H1 (cell line): Measurements from ENCODE around the gene TP73. TPM values are rescaled to one million over a fixed set of nuclear protein-coding genes. Genes with fewer than 3 reads are reported as not detected.
A peak's percentile ranks its signal among the peaks of the same experiment; 100 is the strongest.

ENCODE experiments used
- CTCF ChIA-PET: fragments of 300-600 bp; sonication (Branson Sonifier 250); formaldehyde crosslinking; loops from one replicate; lab custom pipeline; 2021; ENCODE audit not compliant: partially characterized antibody; lab: Charles Lee
- POLR2A ChIA-PET: fragments of 300-600 bp; sonication (Branson Sonifier 250); formaldehyde crosslinking; loops from one replicate; lab custom pipeline; 2021; ENCODE audit warnings: inconsistent platforms; ENCODE audit not compliant: partially characterized antibody; lab: Charles Lee
- DNase-seq, 2 experiments: peaks; one replicate each; pipeline versions ENCODE4 v3.0.0 to v3.0.0-alpha.2; 2010 to 2022; ENCODE audit warnings: low spot score in 2 of 2, low read depth in 1 of 2, mixed read lengths in 1 of 2
- FAIRE-seq: peaks from 2 replicates; lab custom pipeline; 2011; peaks lifted over from hg19 to GRCh38; lab: Jason Lieb, UNC
- H2AFZ ChIP-seq: 2 replicates; pipeline ENCODE4 v1.8.1; 2012; ENCODE audit warnings: low read length, inconsistent platforms
- H2AK5ac ChIP-seq: 2 replicates; pipeline ENCODE4 v1.6.1; 2013; ENCODE audit warnings: low read depth, low read length
- H2BK120ac ChIP-seq: replicated peaks from 2 replicates; pipeline ENCODE3; 2013; ENCODE audit warnings: low read depth, low read length, inconsistent platforms
- H2BK12ac ChIP-seq: 2 replicates; pipeline ENCODE4 v1.6.1; 2013; ENCODE audit warnings: low read depth, low read length
- H2BK15ac ChIP-seq: 2 replicates; pipeline ENCODE4 v1.6.1; 2013; ENCODE audit warnings: low read length
- H2BK20ac ChIP-seq: 2 replicates; pipeline ENCODE4 v1.6.1; 2013; ENCODE audit warnings: low read length
- H2BK5ac ChIP-seq: 2 replicates; pipeline ENCODE4 v1.6.1; 2013; ENCODE audit warnings: low read depth, low read length
- H3K14ac ChIP-seq: 2 replicates; pipeline ENCODE4 v1.6.1; 2013; ENCODE audit warnings: inconsistent platforms; ENCODE audit not compliant: insufficient read length
- H3K18ac ChIP-seq: 2 replicates; pipeline ENCODE4 v1.6.1; 2013; ENCODE audit warnings: low read length; ENCODE audit errors: extremely low read depth
- H3K23ac ChIP-seq: 2 replicates; pipeline ENCODE4 v1.6.1; 2013; ENCODE audit warnings: inconsistent platforms; ENCODE audit not compliant: insufficient read length
- H3K23me2 ChIP-seq: 2 replicates; pipeline ENCODE4 v1.6.1; 2013; ENCODE audit warnings: low read depth, low read length
- H3K27ac ChIP-seq: 2 replicates; pipeline ENCODE4 v1.6.1; 2011; ENCODE audit warnings: low read depth, low read length, inconsistent platforms
- H3K27me3 ChIP-seq, 4 experiments: replicated peaks in 1 of 4; 1 replicate in 1 of 4; 2 replicates in 3 of 4; pipeline versions ENCODE4 v1.6.1 to v1.8.1; 2011 to 2013; ENCODE audit warnings: low read length in 3 of 4, mild to moderate bottlenecking in 3 of 4, inconsistent platforms in 2 of 4, mixed read lengths in 2 of 4, moderate library complexity in 1 of 4; ENCODE audit not compliant: control insufficient read depth in 3 of 4, insufficient read depth in 3 of 4; ENCODE audit errors: extremely low read depth in 1 of 4
- H3K36me3 ChIP-seq, 4 experiments: 2 replicates each; pipeline versions ENCODE4 v1.6.1 to v1.8.1; 2011 to 2013; ENCODE audit warnings: mild to moderate bottlenecking in 4 of 4, low read length in 3 of 4, moderate library complexity in 2 of 4, control low read depth in 1 of 4, inconsistent platforms in 1 of 4; ENCODE audit not compliant: insufficient read depth in 4 of 4, control insufficient read depth in 2 of 4
- H3K4ac ChIP-seq: replicated peaks from 2 replicates; pipeline ENCODE3; 2013; ENCODE audit warnings: low read length, low read depth, mixed read lengths, inconsistent platforms; ENCODE audit not compliant: insufficient read length
- H3K4me1 ChIP-seq, 4 experiments: replicated peaks in 1 of 4; 1 replicate in 1 of 4; 2 replicates in 3 of 4; pipeline versions ENCODE4 v1.6.1 to v1.8.1; 2011 to 2013; ENCODE audit warnings: low read length in 3 of 4, inconsistent platforms in 2 of 4, mixed read lengths in 1 of 4; ENCODE audit not compliant: insufficient read depth in 4 of 4, control insufficient read depth in 3 of 4
- H3K4me2 ChIP-seq, 2 experiments: 2 replicates each; pipeline versions ENCODE4 v1.6.1 to v1.8.1; 2011 to 2013; ENCODE audit warnings: low read depth in 2 of 2, low read length in 2 of 2, control low read depth in 1 of 2, inconsistent platforms in 1 of 2, mild to moderate bottlenecking in 1 of 2; ENCODE audit not compliant: insufficient read depth in 1 of 2
- H3K4me3 ChIP-seq, 4 experiments: fragments of 200-600, 300-600 bp in 1 of 4; sonication (generic), shearing (Covaris generic), sonication (Bioruptor Twin) in 1 of 4; 2 replicates each; pipeline versions ENCODE4 v1.5.1 to v1.8.1; 2011 to 2016; ENCODE audit warnings: low read length in 4 of 4, low read depth in 3 of 4, control low read depth in 2 of 4, inconsistent platforms in 2 of 4, mild to moderate bottlenecking in 2 of 4, mixed read lengths in 1 of 4, moderate library complexity in 1 of 4; ENCODE audit not compliant: insufficient read depth in 2 of 4; ENCODE audit errors: extremely low read depth in 1 of 4
- H3K56ac ChIP-seq: replicated peaks from 2 replicates; pipeline ENCODE3; 2013; ENCODE audit warnings: low read depth, mild to moderate bottlenecking, mixed read lengths, low read length, inconsistent platforms; ENCODE audit not compliant: insufficient read length
- H3K79me1 ChIP-seq: 2 replicates; pipeline ENCODE4 v1.6.1; 2013; ENCODE audit warnings: low read depth, low read length, control low read depth
- H3K79me2 ChIP-seq, 2 experiments: 2 replicates each; pipeline versions ENCODE4 v1.6.1 to v1.8.1; 2012 to 2013; ENCODE audit warnings: low read length in 2 of 2, mild to moderate bottlenecking in 2 of 2, inconsistent platforms in 1 of 2; ENCODE audit not compliant: insufficient read depth in 2 of 2, control insufficient read depth in 1 of 2
- H3K9ac ChIP-seq, 4 experiments: replicated peaks in 1 of 4; 1 replicate in 1 of 4; 2 replicates in 3 of 4; pipeline versions ENCODE4 v1.6.1 to v1.8.1; 2011 to 2013; ENCODE audit warnings: low read depth in 3 of 4, low read length in 3 of 4, control low read depth in 2 of 4, mild to moderate bottlenecking in 2 of 4, moderate library complexity in 2 of 4, inconsistent platforms in 1 of 4; ENCODE audit errors: extremely low read depth in 1 of 4
- H3K9me3 ChIP-seq, 2 experiments: 2 replicates each; pipeline versions ENCODE4 v1.6.1 to v1.8.1; 2012 to 2013; ENCODE audit warnings: mild to moderate bottlenecking in 2 of 2, moderate library complexity in 2 of 2, control low read depth in 1 of 2, inconsistent platforms in 1 of 2, low read depth in 1 of 2, low read length in 1 of 2, mixed read lengths in 1 of 2; ENCODE audit not compliant: insufficient read depth in 2 of 2
- H4K20me1 ChIP-seq, 2 experiments: replicated peaks in 1 of 2; 2 replicates each; pipeline versions ENCODE3 to v1.8.1; 2011 to 2013; ENCODE audit warnings: inconsistent platforms in 2 of 2, low read length in 2 of 2, mild to moderate bottlenecking in 1 of 2; ENCODE audit not compliant: insufficient read depth in 2 of 2, control insufficient read depth in 1 of 2
- H4K5ac ChIP-seq: 2 replicates; pipeline ENCODE4 v1.6.1; 2013; ENCODE audit warnings: low read length, low read depth, mixed read lengths, inconsistent platforms; ENCODE audit not compliant: insufficient read length
- H4K8ac ChIP-seq: 2 replicates; pipeline ENCODE4 v1.8.0; 2013; ENCODE audit warnings: mild to moderate bottlenecking, moderate library complexity, low read length, inconsistent platforms; ENCODE audit not compliant: insufficient read depth; ENCODE audit errors: extremely low read depth
- H4K91ac ChIP-seq: replicated peaks from 2 replicates; pipeline ENCODE3; 2013; ENCODE audit warnings: low read length, mixed read lengths, inconsistent platforms; ENCODE audit not compliant: insufficient read length
- ASH2L ChIP-seq: fragments of 200-600, 300-600 bp; sonication (generic); IDR thresholded peaks from one replicate; pipeline ENCODE4 v1.7.1; 2017; ENCODE audit warnings: low read length
- CEBPB ChIP-seq: IDR thresholded peaks from 2 replicates; pipeline ENCODE4 v1.6.1; 2012; ENCODE audit warnings: low read depth, low read length
- CTBP2 ChIP-seq: IDR thresholded peaks from 2 replicates; pipeline ENCODE4 v1.7.0; 2011; ENCODE audit warnings: borderline replicate concordance, mild to moderate bottlenecking, moderate library complexity, mixed read lengths, low read length; ENCODE audit not compliant: insufficient read depth, insufficient read length
- E2F6 ChIP-seq: IDR thresholded peaks from 2 replicates; pipeline ENCODE4 v1.6.1; 2012; ENCODE audit warnings: inconsistent platforms
- EP300 ChIP-seq, 2 experiments: IDR thresholded peaks; 1 replicate in 1 of 2; 2 replicates in 1 of 2; pipeline ENCODE4 v1.6.1; 2011 to 2012; ENCODE audit warnings: low read depth in 2 of 2, low read length in 2 of 2, mild to moderate bottlenecking in 2 of 2, borderline replicate concordance in 1 of 2, inconsistent platforms in 1 of 2, moderate library complexity in 1 of 2
- GTF2F1 ChIP-seq: IDR thresholded peaks from 2 replicates; pipeline ENCODE4 v1.6.1; 2012; ENCODE audit warnings: low read depth, low read length, improper control_type of control experiment, borderline replicate concordance
- MAX ChIP-seq: IDR thresholded peaks from 2 replicates; pipeline ENCODE4 v1.6.1; 2012; ENCODE audit warnings: inconsistent platforms
- SIN3A ChIP-seq, 2 experiments: IDR thresholded peaks in 1 of 2; conservative IDR thresholded peaks in 1 of 2; 2 replicates each; pipeline ENCODE4 v1.6.1; 2011 to 2012; ENCODE audit warnings: low read length in 2 of 2, improper control_type of control experiment in 1 of 2, low read depth in 1 of 2, mild to moderate bottlenecking in 1 of 2
- SP1 ChIP-seq: IDR thresholded peaks from 2 replicates; pipeline ENCODE4 v1.6.1; 2011; ENCODE audit warnings: low read depth, low read length
- SP4 ChIP-seq: IDR thresholded peaks from 2 replicates; pipeline ENCODE4 v1.6.1; 2012; ENCODE audit warnings: low read length, inconsistent platforms
- ZNF274 ChIP-seq: IDR thresholded peaks from 2 replicates; pipeline ENCODE4 v1.7.0; 2012; ENCODE audit warnings: low read length, borderline replicate concordance; ENCODE audit errors: extremely low read depth
- WGBS, 2 experiments: shearing (Covaris generic) in 1 of 2; methylation state at CpG; one replicate each; pipeline versions ENCODE4 v1.1.6 to v1.1.7; 2013 to 2015; ENCODE audit warnings: low lambda C conversion rate in 2 of 2, mixed read lengths in 2 of 2, inconsistent platforms in 1 of 2, low coverage in 1 of 2, missing lambda C conversion rate in 1 of 2; ENCODE audit not compliant: insufficient replicate concordance in 2 of 2, insufficient coverage in 1 of 2, insufficient read length in 1 of 2; ENCODE audit errors: extremely low coverage in 1 of 2, missing lambda C conversion rate in 1 of 2; 5-methylcytosine and 5-hydroxymethylcytosine counted together
- polyA plus RNA-seq, 7 experiments: library from polyadenylated mRNA; depleted of rRNA in 3 of 7; stranded (reverse) in 5 of 7; unstranded in 2 of 7; fragments of >200 nt in 5 of 7; fragments of 200-250 nt in 2 of 7; gene quantifications; 1 replicate in 5 of 7; 2 replicates in 1 of 7; 4 replicates in 1 of 7; pipeline versions ENCODE4 v1.2.1 to v1.2.3, GENCODE V29; 2011 to 2013; ENCODE audit warnings: missing spikeins in 2 of 7, mixed read lengths in 2 of 7
- total RNA-seq: library from RNA; stranded (reverse); fragmentation: NEBNext Ultra II Directional; extraction: Animal tissue kit (Norgen Biotek cat#: 25700); gene quantifications from 2 replicates; pipeline ENCODE4 v1.2.1, GENCODE V29; 2021

Gene TP73
- total and polyA plus RNA-seq, 2 of the 8 experiments (the other 6 are each of a cell fraction or from before 2014, with no cell fraction given): 2.6 to 3.1 TPM

DNA sequence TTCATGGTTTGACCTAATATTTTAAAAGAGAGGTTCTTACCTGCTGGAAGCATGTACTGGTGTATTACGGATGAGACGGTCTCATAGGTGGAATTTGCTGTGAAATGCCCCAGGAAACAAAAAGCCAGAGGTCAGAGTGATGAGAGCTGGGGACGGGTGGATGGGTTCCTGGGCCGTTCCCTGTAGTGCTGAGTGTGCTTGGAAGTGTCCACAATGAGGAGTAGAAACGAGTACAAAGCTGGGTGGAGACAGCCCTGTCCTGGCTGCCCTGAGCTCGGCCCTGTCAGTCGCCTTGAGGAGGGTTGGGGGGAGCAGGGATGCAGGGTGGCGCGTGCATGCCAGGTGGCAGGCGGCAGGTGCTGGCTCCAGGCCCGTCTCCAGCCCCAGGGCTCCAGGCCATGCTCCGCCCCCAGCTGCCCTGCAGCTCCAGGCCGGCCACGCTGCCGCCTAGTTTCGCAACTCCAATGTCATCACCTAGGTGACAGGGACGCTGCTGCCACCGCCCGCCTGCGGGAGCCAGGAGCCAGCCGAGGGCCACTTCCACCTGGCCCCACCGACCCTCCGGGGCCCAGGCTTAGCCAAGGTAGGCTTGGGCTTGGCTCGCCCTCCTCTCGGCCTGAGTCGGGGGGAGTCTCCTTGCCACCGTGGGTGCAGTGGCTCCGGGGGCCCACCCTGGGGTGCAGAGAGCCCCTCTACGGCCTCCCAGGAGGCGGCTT is 16.4 kb downstream of the TP73 start:
- H3K14ac ChIP-seq: no peak overlapping the region
- no peak overlapping the region for H3K27ac ChIP-seq
- H2BK12ac ChIP-seq: no peak overlapping the region
- peaks cover 0 to 1% of the 10 kb centered on the region in 2 experiments for H4K20me1 ChIP-seq
- no peak overlapping the region for H3K56ac ChIP-seq
- WGBS, 2 experiments: 59% methylated on average over 23 of the region's 30 CpGs; no CpG with 5 or more reads in 1 of the 2 experiments
- no peaks in the 10 kb centered on the region for H3K36me3 ChIP-seq
- H3K27me3 ChIP-seq: peaks cover 0 to 3% (median 0%) of the 10 kb centered on the region in 4 experiments; a peak in 3 of 7 replicates
- TF ChIP-seq ASH2L: no peak
- TF ChIP-seq MAX: peak; percentile 83
- no peak for TF ChIP-seq ZNF274
- TF ChIP-seq SP1: no peak
- TF ChIP-seq SIN3A (conservative IDR thresholded peaks at IDR 0.05 in 1 of 2, IDR thresholded peaks at IDR 0.05 in 1 of 2; ENCODE audit: low read depth in 1 of 2, low read length in 2 of 2): peak in 1 of 2 experiments; percentile 76; a peak in 1 of 4 replicates
- no peak for TF ChIP-seq EP300 (IDR thresholded peaks at IDR 0.05; ENCODE audit: borderline replicate concordance in 1 of 2, low read depth in 2 of 2, low read length in 2 of 2)
- TF ChIP-seq CEBPB: peak; percentile 99
- no peak for TF ChIP-seq CTBP2
- TF ChIP-seq SP4: no peak
- peak; percentile 47 for TF ChIP-seq E2F6
- TF ChIP-seq GTF2F1: no peak
- CTCF ChIA-PET: interaction anchor here (0.5 to 1.6 kb wide), 10 partner anchors 12 to 157 kb away, joined by 3 to 6 read pairs (median 3); no protein-coding TSS in a partner anchor
- H3K9ac ChIP-seq: no peak overlapping the region
- H3K9me3 ChIP-seq: no peaks in the 10 kb centered on the region
- no peak overlapping the region for H3K4ac ChIP-seq
- H4K5ac ChIP-seq: no peak overlapping the region
- peaks cover 0 to 20% (median 12%) of the 10 kb centered on the region in 4 experiments; a peak in 5 of 7 replicates for H3K4me1 ChIP-seq
- H2BK5ac ChIP-seq: no peak overlapping the region
- peak overlapping the region; percentile 47 for H4K91ac ChIP-seq
- DNase-seq (peak in 1 of 2 experiments; percentile 83), FAIRE-seq (no peak)
- H2AK5ac ChIP-seq: no peak overlapping the region
- no peak overlapping the region for H2BK20ac ChIP-seq
- POLR2A ChIA-PET: interaction anchor here (0.5 to 1.5 kb wide), 2 partner anchors 16 to 128 kb away, joined by 3 read pairs; no protein-coding TSS in a partner anchor
- no peak overlapping the region for H4K8ac ChIP-seq
- H2BK15ac ChIP-seq: no peak overlapping the region
- no peak overlapping the region for H3K23ac ChIP-seq
- no peak overlapping the region for H2BK120ac ChIP-seq
- H3K23me2 ChIP-seq: no peaks in the 10 kb centered on the region
- no peaks in the 10 kb centered on the region for H3K79me1 ChIP-seq
- H3K4me3 ChIP-seq: no peak overlapping the region
- no peak overlapping the region for H3K4me2 ChIP-seq
- H2AFZ ChIP-seq: no peak overlapping the region
- no peaks in the 10 kb centered on the region for H3K79me2 ChIP-seq
- no peak overlapping the region; the same call in 1 of the 2 replicates for H3K18ac ChIP-seq
